A673 (cell line): ENCODE measurements around the gene NCAPG. TPM values are rescaled to one million over a fixed set of nuclear protein-coding genes. Genes with fewer than 3 reads are reported as not detected.

Experiments used
- BruUV-seq: library from RNA; stranded (reverse); fragments of 400-500 nt; replicated peaks from 2 replicates; lab custom pipeline; 2021; lab: Mats Ljungman, UMichigan
- CTCF ChIA-PET: fragments of 300-600 bp; sonication (Branson Sonifier 250); formaldehyde crosslinking; loops from one replicate; lab custom pipeline; 2022; ENCODE audit warnings: antibody characterized with exemption; lab: Charles Lee
- POLR2A ChIA-PET: fragments of 300-600 bp; sonication (Branson Sonifier 250); formaldehyde crosslinking; loops from one replicate; lab custom pipeline; 2022; ENCODE audit warnings: antibody characterized with exemption; ENCODE audit not compliant: low non-redundant PET; lab: Charles Lee
- DNase-seq: peaks from one replicate; pipeline ENCODE4 v3.0.0-alpha.2; 2015; ENCODE audit warnings: low spot score
- H3K27ac ChIP-seq: fragments of 200-600 bp; sonication (generic); 2 replicates; pipeline ENCODE4 v1.5.1; 2016; ENCODE audit warnings: mixed run types, low read depth, mild to moderate bottlenecking, mixed read lengths, antibody characterized with exemption, low read length; ENCODE audit not compliant: poor library complexity, severe bottlenecking
- H3K27me3 ChIP-seq: fragments of 200-600 bp; sonication (generic); replicated peaks from 2 replicates; pipeline ENCODE4 v1.6.1; 2017; ENCODE audit warnings: mixed run types, low read depth, mild to moderate bottlenecking, mixed read lengths, antibody characterized with exemption, low read length; ENCODE audit not compliant: insufficient read depth, poor library complexity
- H3K36me3 ChIP-seq: fragments of 200-600 bp; sonication (generic); 2 replicates; pipeline ENCODE4 v1.6.1; 2016; ENCODE audit warnings: mixed run types, mild to moderate bottlenecking, mixed read lengths, antibody characterized with exemption, low read length; ENCODE audit not compliant: insufficient read depth, poor library complexity, severe bottlenecking
- H3K4me1 ChIP-seq: fragments of 200-600 bp; sonication (generic); 2 replicates; pipeline ENCODE4 v1.6.1; 2017; ENCODE audit warnings: mixed run types, mild to moderate bottlenecking, mixed read lengths, antibody characterized with exemption, low read length; ENCODE audit not compliant: insufficient read depth, poor library complexity, severe bottlenecking
- H3K4me3 ChIP-seq: fragments of 200-600 bp; sonication (generic); 2 replicates; pipeline ENCODE4 v1.5.1; 2016; ENCODE audit warnings: low read depth, mixed run types, mild to moderate bottlenecking, mixed read lengths, low read length; ENCODE audit not compliant: poor library complexity, severe bottlenecking
- H3K9me3 ChIP-seq: fragments of 200-600 bp; sonication (generic); 2 replicates; pipeline ENCODE4 v1.6.1; 2016; ENCODE audit warnings: mixed run types, low read depth, mild to moderate bottlenecking, mixed read lengths, antibody characterized with exemption, low read length; ENCODE audit not compliant: poor library complexity, severe bottlenecking
- EZH2 ChIP-seq: fragments of 200-600 bp; sonication (generic); IDR thresholded peaks from 2 replicates; pipeline ENCODE4 v1.6.1; 2017; ENCODE audit warnings: borderline replicate concordance, low read depth, mild to moderate bottlenecking, mixed read lengths, antibody characterized with exemption, low read length; ENCODE audit not compliant: poor library complexity, severe bottlenecking
- intact Hi-C: fragments of 100-400 bp; cut with micrococcal nuclease; formaldehyde crosslinking; loops from one replicate; pipeline ENCODE4 v1.10.0; 2022; ENCODE audit not compliant: unreplicated experiment
- total RNA-seq: library from RNA; stranded (reverse); gene quantifications from 2 replicates; pipeline ENCODE4 v1.2.3, GENCODE V29; 2021
- TF ChIP-seq, protein P1 (sequence below): fragments of 300-800, 200-600 bp; sonication (generic); conservative IDR thresholded peaks from 2 replicates; pipeline ENCODE4 v1.5.1; 2017; ENCODE audit warnings: low read depth, mild to moderate bottlenecking, antibody characterized with exemption, low read length, moderate library complexity, mixed read lengths

Gene NCAPG
- total RNA-seq, 1 experiment from 2014 or later: 105 TPM

DNA sequence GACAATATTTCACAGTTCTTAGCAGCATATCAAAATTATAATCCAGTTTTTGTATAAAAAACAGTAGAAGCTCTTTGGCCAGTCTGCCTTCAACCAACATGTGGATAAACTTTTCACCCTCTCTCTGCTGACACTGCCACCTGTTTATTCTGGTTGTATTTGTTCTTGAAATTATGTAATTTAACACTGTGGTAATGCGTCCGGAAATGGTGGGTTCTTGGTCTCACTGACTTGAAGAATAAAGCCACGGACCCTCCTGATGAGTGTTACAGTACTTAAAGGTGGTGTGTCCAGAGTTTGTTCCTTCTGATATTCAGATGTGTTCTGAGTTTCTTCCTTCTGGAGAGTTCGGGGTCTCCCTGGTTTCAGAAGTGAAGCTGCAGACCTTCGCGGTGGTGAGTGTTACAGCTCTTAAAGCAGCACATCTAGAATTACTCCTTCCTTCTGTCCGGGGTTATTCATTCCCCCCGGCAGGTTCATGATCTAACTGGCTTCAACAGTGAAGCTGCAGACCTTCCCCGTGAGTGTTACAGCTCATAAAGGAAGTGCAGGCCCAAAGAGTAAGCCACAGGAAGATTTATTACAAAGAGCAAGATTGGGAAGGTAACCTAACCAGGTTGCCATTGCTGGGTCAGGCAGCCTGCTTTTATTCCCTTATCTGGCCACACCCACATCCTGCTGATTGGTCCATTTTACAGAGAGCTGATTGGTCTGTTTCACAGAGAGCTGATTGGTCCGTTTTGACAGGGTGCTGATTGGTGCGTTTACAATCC lies 45.1 kb upstream of the NCAPG start:
- BruUV-seq: no TSS peak
- Histone ChIP-seq H3K9me3 (peaks cover 3% of the 10 kb centered on the region), H3K27me3 (no peaks in the 10 kb centered on the region), H3K36me3 (no peaks in the 10 kb centered on the region), H3K27ac (no peak overlapping the region), H3K4me1 (no peaks in the 10 kb centered on the region), H3K4me3 (no peak overlapping the region)
- POLR2A ChIA-PET: no interaction called here
- intact Hi-C loops: no loop called here
- no peak for TF ChIP-seq EZH2
- TF ChIP-seq, protein P1, sequence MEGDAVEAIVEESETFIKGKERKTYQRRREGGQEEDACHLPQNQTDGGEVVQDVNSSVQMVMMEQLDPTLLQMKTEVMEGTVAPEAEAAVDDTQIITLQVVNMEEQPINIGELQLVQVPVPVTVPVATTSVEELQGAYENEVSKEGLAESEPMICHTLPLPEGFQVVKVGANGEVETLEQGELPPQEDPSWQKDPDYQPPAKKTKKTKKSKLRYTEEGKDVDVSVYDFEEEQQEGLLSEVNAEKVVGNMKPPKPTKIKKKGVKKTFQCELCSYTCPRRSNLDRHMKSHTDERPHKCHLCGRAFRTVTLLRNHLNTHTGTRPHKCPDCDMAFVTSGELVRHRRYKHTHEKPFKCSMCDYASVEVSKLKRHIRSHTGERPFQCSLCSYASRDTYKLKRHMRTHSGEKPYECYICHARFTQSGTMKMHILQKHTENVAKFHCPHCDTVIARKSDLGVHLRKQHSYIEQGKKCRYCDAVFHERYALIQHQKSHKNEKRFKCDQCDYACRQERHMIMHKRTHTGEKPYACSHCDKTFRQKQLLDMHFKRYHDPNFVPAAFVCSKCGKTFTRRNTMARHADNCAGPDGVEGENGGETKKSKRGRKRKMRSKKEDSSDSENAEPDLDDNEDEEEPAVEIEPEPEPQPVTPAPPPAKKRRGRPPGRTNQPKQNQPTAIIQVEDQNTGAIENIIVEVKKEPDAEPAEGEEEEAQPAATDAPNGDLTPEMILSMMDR: no peak
- CTCF ChIA-PET: no interaction called here
- DNase-seq: no peak

DNA sequence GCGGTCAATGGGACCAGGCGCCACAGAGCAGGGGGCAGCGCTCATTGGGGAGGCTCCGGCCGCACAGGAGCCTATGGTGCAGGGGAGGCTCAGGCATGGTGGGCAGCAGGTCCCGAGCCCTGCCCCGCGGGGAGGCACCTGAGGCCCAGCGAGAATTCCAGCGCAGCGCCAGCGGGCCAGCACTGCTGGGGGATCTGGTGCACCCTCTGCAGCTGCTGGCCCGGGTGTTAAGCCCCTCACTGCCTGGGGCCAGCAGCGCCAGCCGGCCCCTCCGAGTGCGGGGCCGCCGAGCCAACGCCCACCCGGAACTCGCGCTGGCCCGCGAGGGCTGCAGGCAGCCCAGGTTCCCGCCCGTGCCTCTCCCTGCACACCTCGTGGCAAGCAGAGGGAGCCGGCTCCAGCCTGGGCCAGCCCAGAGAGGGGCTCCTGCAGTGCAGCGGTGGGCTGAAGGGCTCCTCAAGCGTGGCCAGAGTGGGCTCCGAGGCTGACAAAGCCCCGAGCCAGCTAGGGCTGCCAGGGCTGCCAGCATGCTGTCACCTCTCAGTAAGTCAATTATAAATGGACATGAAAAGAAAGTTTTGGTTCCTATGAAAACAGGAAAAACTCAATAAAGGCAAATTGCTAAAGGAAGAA lies 43.8 kb upstream of the NCAPG start:
- Histone ChIP-seq H3K27ac (no peak overlapping the region), H3K36me3 (no peaks in the 10 kb centered on the region), H3K9me3 (peaks cover 3% of the 10 kb centered on the region), H3K4me1 (no peaks in the 10 kb centered on the region), H3K4me3 (no peak overlapping the region), H3K27me3 (no peaks in the 10 kb centered on the region)
- no TSS peak for BruUV-seq
- no peak for DNase-seq
- TF ChIP-seq, protein P1: no peak
- no peak for TF ChIP-seq EZH2
- ChIA-PET CTCF (no interaction called here), POLR2A (no interaction called here)
- intact Hi-C loops: no loop called here

DNA sequence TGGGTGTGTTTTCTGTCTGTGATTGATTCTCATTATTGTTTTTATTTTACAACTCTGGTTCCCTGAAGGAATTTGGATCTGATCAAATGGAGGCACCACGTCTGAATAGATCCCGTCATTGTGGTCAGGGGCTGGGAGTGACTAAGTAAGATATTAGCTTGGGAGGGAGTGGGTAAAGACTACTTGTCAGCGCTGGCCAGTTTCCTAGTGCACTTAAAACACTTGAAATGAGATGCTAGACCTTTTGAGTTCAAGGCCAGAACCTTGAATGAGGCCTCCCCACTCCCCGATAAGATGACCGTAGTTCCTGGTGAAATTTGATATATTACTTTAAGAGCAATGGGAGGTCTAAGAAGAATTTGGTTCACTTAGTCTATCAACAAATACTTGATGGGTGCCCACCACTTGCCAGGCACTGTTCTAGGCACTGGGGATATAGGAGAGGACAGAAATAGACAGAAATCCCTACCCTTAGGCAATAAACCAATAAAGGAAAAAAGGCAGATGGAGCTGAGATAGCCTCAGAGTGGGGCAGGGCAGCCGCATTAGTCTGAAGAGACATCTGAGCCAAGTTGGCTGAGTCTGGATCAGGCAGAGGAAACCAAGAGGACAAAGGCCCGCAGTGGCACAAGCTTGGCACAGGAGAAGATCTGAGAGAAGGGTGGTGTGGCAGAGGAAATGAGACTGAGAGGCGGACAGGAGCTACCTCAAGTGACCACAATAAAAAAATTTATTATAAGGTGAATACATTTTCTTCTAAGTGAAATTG lies 41.2 kb upstream of the NCAPG start:
- H3K27me3 ChIP-seq: no peaks in the 10 kb centered on the region

More for the DNA sequence above, 41.2 kb upstream of the NCAPG start:
- no peak overlapping the region for H3K27ac ChIP-seq
- H3K9me3 ChIP-seq: no peaks in the 10 kb centered on the region
- intact Hi-C loops: no loop called here
- ChIA-PET CTCF (no interaction called here), POLR2A (no interaction called here)
- no peaks in the 10 kb centered on the region for H3K36me3 ChIP-seq
- TF ChIP-seq EZH2: no peak
- TF ChIP-seq, protein P1: no peak
- H3K4me3 ChIP-seq: no peak overlapping the region
- BruUV-seq: no TSS peak
- no peak for DNase-seq
- H3K4me1 ChIP-seq: no peaks in the 10 kb centered on the region
